H1 (cell line): ENCODE data around the gene GALNT9. TPM values are rescaled to one million over a fixed set of nuclear protein-coding genes. Genes with fewer than 3 reads are reported as not detected.

ENCODE experiments used
- CTCF ChIA-PET: fragments of 300-600 bp; sonication (Branson Sonifier 250); formaldehyde crosslinking; loops from one replicate; lab custom pipeline; 2021; ENCODE audit not compliant: partially characterized antibody; lab: Charles Lee
- POLR2A ChIA-PET: fragments of 300-600 bp; sonication (Branson Sonifier 250); formaldehyde crosslinking; loops from one replicate; lab custom pipeline; 2021; ENCODE audit warnings: inconsistent platforms; ENCODE audit not compliant: partially characterized antibody; lab: Charles Lee
- DNase-seq, 2 experiments: peaks; one replicate each; pipeline versions ENCODE4 v3.0.0 to v3.0.0-alpha.2; 2010 to 2022; ENCODE audit warnings: low spot score in 2 of 2, low read depth in 1 of 2, mixed read lengths in 1 of 2
- FAIRE-seq: peaks from 2 replicates; lab custom pipeline; 2011; peaks lifted over from hg19 to GRCh38; lab: Jason Lieb, UNC
- H2AFZ ChIP-seq: 2 replicates; pipeline ENCODE4 v1.8.1; 2012; ENCODE audit warnings: low read length, inconsistent platforms
- H2AK5ac ChIP-seq: 2 replicates; pipeline ENCODE4 v1.6.1; 2013; ENCODE audit warnings: low read depth, low read length
- H2BK120ac ChIP-seq: replicated peaks from 2 replicates; pipeline ENCODE3; 2013; ENCODE audit warnings: low read depth, low read length, inconsistent platforms
- H2BK12ac ChIP-seq: 2 replicates; pipeline ENCODE4 v1.6.1; 2013; ENCODE audit warnings: low read depth, low read length
- H2BK15ac ChIP-seq: 2 replicates; pipeline ENCODE4 v1.6.1; 2013; ENCODE audit warnings: low read length
- H2BK20ac ChIP-seq: 2 replicates; pipeline ENCODE4 v1.6.1; 2013; ENCODE audit warnings: low read length
- H2BK5ac ChIP-seq: 2 replicates; pipeline ENCODE4 v1.6.1; 2013; ENCODE audit warnings: low read depth, low read length
- H3K14ac ChIP-seq: 2 replicates; pipeline ENCODE4 v1.6.1; 2013; ENCODE audit warnings: inconsistent platforms; ENCODE audit not compliant: insufficient read length
- H3K18ac ChIP-seq: 2 replicates; pipeline ENCODE4 v1.6.1; 2013; ENCODE audit warnings: low read length; ENCODE audit errors: extremely low read depth
- H3K23ac ChIP-seq: 2 replicates; pipeline ENCODE4 v1.6.1; 2013; ENCODE audit warnings: inconsistent platforms; ENCODE audit not compliant: insufficient read length
- H3K23me2 ChIP-seq: 2 replicates; pipeline ENCODE4 v1.6.1; 2013; ENCODE audit warnings: low read depth, low read length
- H3K27ac ChIP-seq: 2 replicates; pipeline ENCODE4 v1.6.1; 2011; ENCODE audit warnings: low read depth, low read length, inconsistent platforms
- H3K27me3 ChIP-seq, 4 experiments: replicated peaks in 1 of 4; 1 replicate in 1 of 4; 2 replicates in 3 of 4; pipeline versions ENCODE4 v1.6.1 to v1.8.1; 2011 to 2013; ENCODE audit warnings: low read length in 3 of 4, mild to moderate bottlenecking in 3 of 4, inconsistent platforms in 2 of 4, mixed read lengths in 2 of 4, moderate library complexity in 1 of 4; ENCODE audit not compliant: control insufficient read depth in 3 of 4, insufficient read depth in 3 of 4; ENCODE audit errors: extremely low read depth in 1 of 4
- H3K36me3 ChIP-seq, 4 experiments: 2 replicates each; pipeline versions ENCODE4 v1.6.1 to v1.8.1; 2011 to 2013; ENCODE audit warnings: mild to moderate bottlenecking in 4 of 4, low read length in 3 of 4, moderate library complexity in 2 of 4, control low read depth in 1 of 4, inconsistent platforms in 1 of 4; ENCODE audit not compliant: insufficient read depth in 4 of 4, control insufficient read depth in 2 of 4
- H3K4ac ChIP-seq: replicated peaks from 2 replicates; pipeline ENCODE3; 2013; ENCODE audit warnings: low read length, low read depth, mixed read lengths, inconsistent platforms; ENCODE audit not compliant: insufficient read length
- H3K4me1 ChIP-seq, 4 experiments: replicated peaks in 1 of 4; 1 replicate in 1 of 4; 2 replicates in 3 of 4; pipeline versions ENCODE4 v1.6.1 to v1.8.1; 2011 to 2013; ENCODE audit warnings: low read length in 3 of 4, inconsistent platforms in 2 of 4, mixed read lengths in 1 of 4; ENCODE audit not compliant: insufficient read depth in 4 of 4, control insufficient read depth in 3 of 4
- H3K4me2 ChIP-seq, 2 experiments: 2 replicates each; pipeline versions ENCODE4 v1.6.1 to v1.8.1; 2011 to 2013; ENCODE audit warnings: low read depth in 2 of 2, low read length in 2 of 2, control low read depth in 1 of 2, inconsistent platforms in 1 of 2, mild to moderate bottlenecking in 1 of 2; ENCODE audit not compliant: insufficient read depth in 1 of 2
- H3K4me3 ChIP-seq, 4 experiments: fragments of 200-600, 300-600 bp in 1 of 4; sonication (generic), shearing (Covaris generic), sonication (Bioruptor Twin) in 1 of 4; 2 replicates each; pipeline versions ENCODE4 v1.5.1 to v1.8.1; 2011 to 2016; ENCODE audit warnings: low read length in 4 of 4, low read depth in 3 of 4, control low read depth in 2 of 4, inconsistent platforms in 2 of 4, mild to moderate bottlenecking in 2 of 4, mixed read lengths in 1 of 4, moderate library complexity in 1 of 4; ENCODE audit not compliant: insufficient read depth in 2 of 4; ENCODE audit errors: extremely low read depth in 1 of 4
- H3K56ac ChIP-seq: replicated peaks from 2 replicates; pipeline ENCODE3; 2013; ENCODE audit warnings: low read depth, mild to moderate bottlenecking, mixed read lengths, low read length, inconsistent platforms; ENCODE audit not compliant: insufficient read length
- H3K79me1 ChIP-seq: 2 replicates; pipeline ENCODE4 v1.6.1; 2013; ENCODE audit warnings: low read depth, low read length, control low read depth
- H3K79me2 ChIP-seq, 2 experiments: 2 replicates each; pipeline versions ENCODE4 v1.6.1 to v1.8.1; 2012 to 2013; ENCODE audit warnings: low read length in 2 of 2, mild to moderate bottlenecking in 2 of 2, inconsistent platforms in 1 of 2; ENCODE audit not compliant: insufficient read depth in 2 of 2, control insufficient read depth in 1 of 2
- H3K9ac ChIP-seq, 4 experiments: replicated peaks in 1 of 4; 1 replicate in 1 of 4; 2 replicates in 3 of 4; pipeline versions ENCODE4 v1.6.1 to v1.8.1; 2011 to 2013; ENCODE audit warnings: low read depth in 3 of 4, low read length in 3 of 4, control low read depth in 2 of 4, mild to moderate bottlenecking in 2 of 4, moderate library complexity in 2 of 4, inconsistent platforms in 1 of 4; ENCODE audit errors: extremely low read depth in 1 of 4
- H3K9me3 ChIP-seq, 2 experiments: 2 replicates each; pipeline versions ENCODE4 v1.6.1 to v1.8.1; 2012 to 2013; ENCODE audit warnings: mild to moderate bottlenecking in 2 of 2, moderate library complexity in 2 of 2, control low read depth in 1 of 2, inconsistent platforms in 1 of 2, low read depth in 1 of 2, low read length in 1 of 2, mixed read lengths in 1 of 2; ENCODE audit not compliant: insufficient read depth in 2 of 2
- H4K20me1 ChIP-seq, 2 experiments: replicated peaks in 1 of 2; 2 replicates each; pipeline versions ENCODE3 to v1.8.1; 2011 to 2013; ENCODE audit warnings: inconsistent platforms in 2 of 2, low read length in 2 of 2, mild to moderate bottlenecking in 1 of 2; ENCODE audit not compliant: insufficient read depth in 2 of 2, control insufficient read depth in 1 of 2
- H4K5ac ChIP-seq: 2 replicates; pipeline ENCODE4 v1.6.1; 2013; ENCODE audit warnings: low read length, low read depth, mixed read lengths, inconsistent platforms; ENCODE audit not compliant: insufficient read length
- H4K8ac ChIP-seq: 2 replicates; pipeline ENCODE4 v1.8.0; 2013; ENCODE audit warnings: mild to moderate bottlenecking, moderate library complexity, low read length, inconsistent platforms; ENCODE audit not compliant: insufficient read depth; ENCODE audit errors: extremely low read depth
- H4K91ac ChIP-seq: replicated peaks from 2 replicates; pipeline ENCODE3; 2013; ENCODE audit warnings: low read length, mixed read lengths, inconsistent platforms; ENCODE audit not compliant: insufficient read length
- BRCA1 ChIP-seq: IDR thresholded peaks from 2 replicates; pipeline ENCODE4 v1.6.1; 2012; ENCODE audit warnings: low read depth, low read length, improper control_type of control experiment
- CBX8 ChIP-seq: fragments of 300-800, 300-1000 bp; sonication (generic); IDR thresholded peaks from 2 replicates; pipeline ENCODE4 v1.7.1; 2016; ENCODE audit warnings: low read depth, low read length, borderline replicate concordance
- CTBP2 ChIP-seq: IDR thresholded peaks from 2 replicates; pipeline ENCODE4 v1.7.0; 2011; ENCODE audit warnings: borderline replicate concordance, mild to moderate bottlenecking, moderate library complexity, mixed read lengths, low read length; ENCODE audit not compliant: insufficient read depth, insufficient read length
- EGR1 ChIP-seq: IDR thresholded peaks from 2 replicates; pipeline ENCODE4 v1.6.1; 2011; ENCODE audit warnings: low read depth, low read length, borderline replicate concordance
- JUN ChIP-seq: IDR thresholded peaks from 2 replicates; pipeline ENCODE4 v1.6.1; 2011; ENCODE audit warnings: low read depth, mild to moderate bottlenecking, improper control_type of control experiment, low read length
- MAFK ChIP-seq: IDR thresholded peaks from 2 replicates; pipeline ENCODE4 v1.6.1; 2012; ENCODE audit warnings: low read depth, mild to moderate bottlenecking, improper control_type of control experiment, low read length
- POLR2AphosphoS5 ChIP-seq: IDR thresholded peaks from 2 replicates; pipeline ENCODE4 v1.6.1; 2011; ENCODE audit warnings: low read depth, low read length
- TAF1 ChIP-seq: IDR thresholded peaks from 2 replicates; pipeline ENCODE4 v1.6.1; 2011; ENCODE audit warnings: mild to moderate bottlenecking, low read depth, low read length
- WGBS, 2 experiments: shearing (Covaris generic) in 1 of 2; methylation state at CpG; one replicate each; pipeline versions ENCODE4 v1.1.6 to v1.1.7; 2013 to 2015; ENCODE audit warnings: low lambda C conversion rate in 2 of 2, mixed read lengths in 2 of 2, inconsistent platforms in 1 of 2, low coverage in 1 of 2, missing lambda C conversion rate in 1 of 2; ENCODE audit not compliant: insufficient replicate concordance in 2 of 2, insufficient coverage in 1 of 2, insufficient read length in 1 of 2; ENCODE audit errors: extremely low coverage in 1 of 2, missing lambda C conversion rate in 1 of 2; 5-methylcytosine and 5-hydroxymethylcytosine counted together
- polyA plus RNA-seq, 7 experiments: library from polyadenylated mRNA; depleted of rRNA in 3 of 7; stranded (reverse) in 5 of 7; unstranded in 2 of 7; fragments of >200 nt in 5 of 7; fragments of 200-250 nt in 2 of 7; gene quantifications; 1 replicate in 5 of 7; 2 replicates in 1 of 7; 4 replicates in 1 of 7; pipeline versions ENCODE4 v1.2.1 to v1.2.3, GENCODE V29; 2011 to 2013; ENCODE audit warnings: missing spikeins in 2 of 7, mixed read lengths in 2 of 7
- total RNA-seq: library from RNA; stranded (reverse); fragmentation: NEBNext Ultra II Directional; extraction: Animal tissue kit (Norgen Biotek cat#: 25700); gene quantifications from 2 replicates; pipeline ENCODE4 v1.2.1, GENCODE V29; 2021
- TF ChIP-seq, protein P1 (sequence below), 3 experiments: IDR thresholded peaks; 1 replicate in 2 of 3; 2 replicates in 1 of 3; pipeline versions ENCODE4 v1.5.1 to v1.6.1; 2011; ENCODE audit warnings: low read length in 3 of 3, mild to moderate bottlenecking in 3 of 3, inconsistent platforms in 2 of 3, low read depth in 1 of 3, moderate library complexity in 1 of 3; ENCODE audit not compliant: insufficient read depth in 1 of 3; ENCODE audit errors: control extremely low read depth in 1 of 3

GALNT9 gene
- total and polyA plus RNA-seq, 2 of the 8 experiments (the other 6 are each of a cell fraction or from before 2014, with no cell fraction given): 2.0 to 3.6 TPM

DNA sequence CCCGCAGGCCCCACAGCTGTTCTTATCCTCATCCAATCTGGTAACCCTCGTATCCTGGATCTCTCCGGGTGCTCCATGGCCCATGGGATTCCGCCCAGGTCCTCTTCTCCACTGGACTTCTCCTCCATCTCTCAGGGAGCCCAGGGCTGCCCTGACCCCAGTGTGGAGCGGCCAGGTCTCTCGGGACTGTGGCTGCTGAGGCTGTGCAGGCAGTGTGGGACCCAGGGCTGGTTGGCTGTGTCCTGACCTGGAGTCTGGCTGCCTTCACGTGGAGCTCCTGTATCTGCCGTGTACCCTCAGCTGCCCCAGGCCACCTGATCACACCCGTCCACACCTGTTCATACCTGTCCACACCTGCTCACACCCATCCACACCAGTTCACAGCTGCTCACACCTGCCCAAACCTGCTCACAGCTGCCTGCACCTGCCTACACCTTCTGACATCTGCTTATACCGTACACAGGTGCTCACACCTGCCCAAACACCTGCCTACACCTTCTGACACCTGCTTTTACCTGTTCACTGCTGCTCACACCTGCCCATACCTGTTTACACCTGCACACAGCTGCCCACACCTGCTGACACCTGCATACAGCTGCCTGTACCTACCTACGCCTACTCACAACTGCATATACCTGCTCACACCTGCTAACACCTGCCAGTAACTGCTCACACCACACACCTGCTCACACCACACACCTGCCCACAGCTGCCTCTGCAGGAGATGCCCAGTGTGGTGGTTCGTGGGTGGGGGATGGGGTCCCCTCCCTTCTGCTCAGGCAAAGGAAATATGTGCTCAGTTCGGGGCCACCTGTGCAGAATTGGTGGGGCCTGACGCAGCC, 92.2 kb downstream of the GALNT9 start:
- H2BK120ac ChIP-seq: no peak overlapping the region
- H3K4me1 ChIP-seq: no peaks in the 10 kb centered on the region
- no peak overlapping the region for H2BK15ac ChIP-seq
- H3K4ac ChIP-seq: no peak overlapping the region
- H3K79me1 ChIP-seq: no peaks in the 10 kb centered on the region
- H3K27ac ChIP-seq: no peak overlapping the region
- 89% methylated on average over 14 of the region's 14 CpGs; no CpG with 5 or more reads in 1 of the 2 experiments for whole genome bisulfite sequencing, 2 experiments
- no peak overlapping the region for H3K23ac ChIP-seq
- no peak for DNase-seq
- ChIA-PET POLR2A (interaction anchor here (1.3 kb wide), 1 partner anchor 120 kb away, joined by 3 read pairs; no protein-coding TSS in a partner anchor), CTCF (interaction anchor here (0.7 to 1.7 kb wide), 4 partner anchors 40 to 177 kb away, joined by 3 to 5 read pairs (median 3); no protein-coding TSS in a partner anchor)
- no peak overlapping the region for H3K18ac ChIP-seq
- H3K4me3 ChIP-seq: no peak overlapping the region
- H4K91ac ChIP-seq: no peak overlapping the region
- no peaks in the 10 kb centered on the region; the same call in 1 of the 2 replicates for H3K23me2 ChIP-seq
- H3K9ac ChIP-seq: no peak overlapping the region
- H4K8ac ChIP-seq: peak overlapping the region; percentile 25
- no peak overlapping the region for H2AFZ ChIP-seq
- no peaks in the 10 kb centered on the region for H4K20me1 ChIP-seq
- FAIRE-seq: no peak
- 0 out of 2 replicates have a peak overlapping the region, but pooled peaks have one; percentile 65 for H2AK5ac ChIP-seq
- H3K4me2 ChIP-seq: no peak overlapping the region
- H3K36me3 ChIP-seq: no peaks in the 10 kb centered on the region
- H2BK12ac ChIP-seq: 0 out of 2 replicates have a peak overlapping the region, but pooled peaks have one; percentile 50
- H3K9me3 ChIP-seq: no peaks in the 10 kb centered on the region; a peak in 1 of 4 replicates
- no peak overlapping the region for H4K5ac ChIP-seq
- no peaks in the 10 kb centered on the region for H3K79me2 ChIP-seq
- H3K56ac ChIP-seq: no peak overlapping the region
- H3K27me3 ChIP-seq: peaks cover 0 to 7% (median 4%) of the 10 kb centered on the region in 4 experiments; a peak in 4 of 7 replicates
- no peak overlapping the region for H2BK20ac ChIP-seq
- H2BK5ac ChIP-seq: no peak overlapping the region
- H3K14ac ChIP-seq: peak overlapping the region; percentile 23
- TF ChIP-seq, protein P1, sequence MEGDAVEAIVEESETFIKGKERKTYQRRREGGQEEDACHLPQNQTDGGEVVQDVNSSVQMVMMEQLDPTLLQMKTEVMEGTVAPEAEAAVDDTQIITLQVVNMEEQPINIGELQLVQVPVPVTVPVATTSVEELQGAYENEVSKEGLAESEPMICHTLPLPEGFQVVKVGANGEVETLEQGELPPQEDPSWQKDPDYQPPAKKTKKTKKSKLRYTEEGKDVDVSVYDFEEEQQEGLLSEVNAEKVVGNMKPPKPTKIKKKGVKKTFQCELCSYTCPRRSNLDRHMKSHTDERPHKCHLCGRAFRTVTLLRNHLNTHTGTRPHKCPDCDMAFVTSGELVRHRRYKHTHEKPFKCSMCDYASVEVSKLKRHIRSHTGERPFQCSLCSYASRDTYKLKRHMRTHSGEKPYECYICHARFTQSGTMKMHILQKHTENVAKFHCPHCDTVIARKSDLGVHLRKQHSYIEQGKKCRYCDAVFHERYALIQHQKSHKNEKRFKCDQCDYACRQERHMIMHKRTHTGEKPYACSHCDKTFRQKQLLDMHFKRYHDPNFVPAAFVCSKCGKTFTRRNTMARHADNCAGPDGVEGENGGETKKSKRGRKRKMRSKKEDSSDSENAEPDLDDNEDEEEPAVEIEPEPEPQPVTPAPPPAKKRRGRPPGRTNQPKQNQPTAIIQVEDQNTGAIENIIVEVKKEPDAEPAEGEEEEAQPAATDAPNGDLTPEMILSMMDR (IDR thresholded peaks at IDR 0.05; ENCODE audit: control extremely low read depth in 1 of 3, insufficient read depth in 1 of 3, low read depth in 1 of 3, low read length in 3 of 3): no peak
- TF ChIP-seq EGR1: no peak
- TF ChIP-seq MAFK: no peak
- TF ChIP-seq POLR2AphosphoS5: no peak
- TF ChIP-seq CBX8: no peak
- no peak for TF ChIP-seq TAF1
- TF ChIP-seq BRCA1: no peak
- no peak for TF ChIP-seq JUN
- no peak for TF ChIP-seq CTBP2
